ENCODE measurements around the gene UBE2F. TPM values are rescaled to one million over a fixed set of nuclear protein-coding genes. Genes with fewer than 3 reads are reported as not detected.
"Not testable (repeated sequence)": the region's sequence is repeated elsewhere in the genome, so short reads cannot be mapped to it uniquely, and the experiment has no call there.

UBE2F gene
- total and polyA plus RNA-seq, 2 of the 4 experiments (the other 2 are of a cell fraction): 44.6 to 59.8 TPM

DNA sequence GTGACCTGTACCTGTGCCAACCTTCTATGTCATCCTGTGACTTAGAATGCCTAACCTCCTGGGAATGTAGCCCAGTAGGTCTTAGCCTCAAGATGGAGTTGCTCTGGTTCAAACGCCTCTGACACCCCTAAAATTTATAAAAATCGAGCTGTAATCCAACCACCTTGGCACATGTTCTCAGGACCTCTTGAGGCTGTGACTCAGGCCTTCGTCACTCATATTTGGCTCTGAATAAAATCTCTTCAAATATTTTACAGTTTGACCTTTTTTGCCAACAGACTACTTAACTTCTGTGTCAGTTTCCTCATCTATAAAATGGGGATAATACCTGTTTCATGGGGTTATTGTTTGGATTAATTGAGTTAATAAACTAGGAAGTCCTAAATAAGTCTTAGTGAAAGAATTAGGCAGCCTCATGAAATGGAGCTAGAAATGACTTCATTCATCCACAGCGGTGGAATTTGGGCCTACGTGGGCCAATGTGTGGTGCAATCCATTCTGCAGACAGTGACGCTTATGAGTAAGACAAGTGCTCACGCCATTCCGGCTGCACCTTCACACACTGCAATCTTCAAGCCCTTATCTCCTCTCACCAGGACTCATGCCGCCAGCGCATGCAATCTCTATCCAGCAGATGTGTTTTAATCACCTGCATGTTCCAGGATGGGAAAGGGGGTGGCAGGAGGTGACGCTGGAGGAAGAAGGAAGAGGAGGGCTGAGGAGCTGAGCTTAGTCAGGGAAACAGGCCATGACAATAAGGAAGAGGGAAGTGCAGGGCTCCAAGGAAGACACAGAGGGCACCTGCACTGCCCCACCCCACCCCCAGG is 2.0 kb upstream of the UBE2F start:
- no peak overlapping the region for H4K8ac ChIP-seq (ENCODE audit: low read depth in 2 of 2, low read length in 2 of 2)
- no peak overlapping the region for H2BK120ac ChIP-seq (ENCODE audit: low read depth, low read length)
- no peak for ATAC-seq (ENCODE audit: low read depth)
- peak; percentile 88 for TF ChIP-seq CEBPB (IDR thresholded peaks at IDR 0.05; ENCODE audit: low read depth, low read length)
- no peak for TF ChIP-seq MAFK (IDR thresholded peaks at IDR 0.05; ENCODE audit: low read depth, low read length)
- H2BK20ac ChIP-seq (ENCODE audit: low read depth, low read length): no peak overlapping the region
- no peak overlapping the region for H3K4ac ChIP-seq (ENCODE audit: low read depth, low read length)
- no peak overlapping the region for H3K23ac ChIP-seq (ENCODE audit: low read depth, low read length)
- H3K4me1 ChIP-seq (ENCODE audit: control insufficient read depth, insufficient read depth, low read length): peaks cover 6% of the 10 kb centered on the region
- H3K36me3 ChIP-seq (ENCODE audit: control insufficient read depth, insufficient read depth, low read length): no peaks in the 10 kb centered on the region
- no peak overlapping the region for H3K56ac ChIP-seq (ENCODE audit: extremely low read depth, insufficient read depth, low read length)
- peak overlapping the region; percentile 69; the same call in 1 of the 2 replicates for H2AK5ac ChIP-seq (ENCODE audit: low read depth, low read length)
- peaks cover 24% of the 10 kb centered on the region for H4K20me1 ChIP-seq (ENCODE audit: insufficient read depth, low read length)
- 76% methylated on average over 4 of the region's 11 CpGs; no CpG with 5 or more reads in 1 of the 2 experiments for WGBS, 2 experiments (ENCODE audit: extremely low coverage in 2 of 2, insufficient read length in 1 of 2)
- H3K4me2 ChIP-seq (ENCODE audit: low read depth, low read length): no peak overlapping the region
- no peak overlapping the region for H3K14ac ChIP-seq (replicated peaks; ENCODE audit: low read depth, low read length)
- dilution Hi-C loops (cut with HindIII; ENCODE audit: low sequenced_read_pairs, unreplicated experiment) (no loop called here), intact Hi-C loops (cut with micrococcal nuclease) (loop anchor here (5.0 kb wide), 1 partner anchor 98 kb away; the partner anchor contains the start of gene SCLY), in situ Hi-C loops (cut with MboI; ENCODE audit: low sequenced_read_pairs) (no loop called here)
- no peak overlapping the region for H3K4me3 ChIP-seq (ENCODE audit: insufficient read depth, low read depth, low read length)
- peaks cover 8 to 25% of the 10 kb centered on the region in 2 experiments for H3K79me1 ChIP-seq (ENCODE audit: low read depth in 1 of 2, low read length in 2 of 2)
- ChIA-PET CTCF (no interaction called here), POLR2A (ENCODE audit: unreplicated experiment) (no interaction called here)
- no peak overlapping the region for H3K27ac ChIP-seq (ENCODE audit: insufficient read depth, low read length)
- H3K9me1 ChIP-seq (ENCODE audit: insufficient read depth, low read length): peaks cover 22% of the 10 kb centered on the region
- peaks cover 17% of the 10 kb centered on the region for H3K9me3 ChIP-seq (ENCODE audit: control insufficient read depth, insufficient read depth, low read length)
- no peak overlapping the region for H3K9ac ChIP-seq (ENCODE audit: low read depth, low read length)
- BruUV-seq (replicated peaks): no TSS peak
- H2BK5ac ChIP-seq (ENCODE audit: low read depth, low read length, poor library complexity, severe bottlenecking): no peak overlapping the region
- DNase-seq: peak; percentile 86
- no peaks in the 10 kb centered on the region for H3K27me3 ChIP-seq (ENCODE audit: control insufficient read depth, insufficient read depth, low read length)
- H4K5ac ChIP-seq (ENCODE audit: low read depth, low read length): no peak overlapping the region
- no peak overlapping the region for H4K91ac ChIP-seq (ENCODE audit: insufficient read depth, low read depth, low read length)
- H2BK15ac ChIP-seq (ENCODE audit: low read depth, low read length): no peak overlapping the region
- no peak overlapping the region for H3K18ac ChIP-seq (ENCODE audit: low read depth, low read length)
- H2AK9ac ChIP-seq (replicated peaks; ENCODE audit: low read depth, low read length, poor library complexity): peak overlapping the region; percentile 87
- H2AFZ ChIP-seq (replicated peaks; ENCODE audit: low read length, poor library complexity): peak overlapping the region; percentile 1

DNA sequence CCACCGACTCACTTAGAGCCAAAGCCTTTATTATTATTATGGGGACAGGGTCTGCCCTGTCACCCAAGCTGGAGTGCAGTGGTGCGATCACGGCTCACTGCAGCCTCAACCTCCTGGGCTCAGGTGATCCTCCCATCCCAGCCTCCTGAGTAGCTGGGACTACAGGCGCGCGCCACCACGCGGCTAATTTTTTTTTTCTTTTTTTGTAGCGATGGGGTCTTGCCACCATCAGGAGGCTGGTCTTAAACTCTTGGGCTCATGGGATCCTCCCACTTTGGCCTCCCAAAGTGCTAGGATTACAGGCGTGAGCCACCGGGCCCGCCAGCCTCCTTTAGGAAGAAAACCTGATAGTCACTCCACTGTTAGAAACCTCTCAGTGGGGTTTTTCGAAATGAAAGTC is 970 bp upstream of the UBE2F start:
- 91% methylated on average over 6 of the region's 13 CpGs; no CpG with 5 or more reads in 1 of the 2 experiments for WGBS, 2 experiments (ENCODE audit: extremely low coverage in 2 of 2, insufficient read length in 1 of 2)
- Histone ChIP-seq H4K20me1 (ENCODE audit: insufficient read depth, low read length) (peaks cover 35% of the 10 kb centered on the region), H3K9me1 (ENCODE audit: insufficient read depth, low read length) (peaks cover 28% of the 10 kb centered on the region), H3K9me3 (ENCODE audit: control insufficient read depth, insufficient read depth, low read length) (peaks cover 17% of the 10 kb centered on the region), H4K8ac (ENCODE audit: low read depth in 2 of 2, low read length in 2 of 2) (peak overlapping the region; percentile 6 to 56; a peak in 2 of 4 replicates), H3K79me1 (ENCODE audit: low read depth in 1 of 2, low read length in 2 of 2) (peaks cover 13 to 35% of the 10 kb centered on the region in 2 experiments), H3K4me2 (ENCODE audit: low read depth, low read length) (peak overlapping the region; percentile 73; the same call in 1 of the 2 replicates), H2AFZ (replicated peaks; ENCODE audit: low read length, poor library complexity) (peak overlapping the region; percentile 99)
- H3K27me3 ChIP-seq (ENCODE audit: control insufficient read depth, insufficient read depth, low read length); H3K4ac ChIP-seq (ENCODE audit: low read depth, low read length); H3K23ac ChIP-seq (ENCODE audit: low read depth, low read length); H3K4me1 ChIP-seq (ENCODE audit: control insufficient read depth, insufficient read depth, low read length); H3K56ac ChIP-seq (ENCODE audit: extremely low read depth, insufficient read depth, low read length); H3K14ac ChIP-seq (replicated peaks; ENCODE audit: low read depth, low read length); H3K36me3 ChIP-seq (ENCODE audit: control insufficient read depth, insufficient read depth, low read length); H4K5ac ChIP-seq (ENCODE audit: low read depth, low read length); H2BK15ac ChIP-seq (ENCODE audit: low read depth, low read length); dilution Hi-C loops (cut with HindIII; ENCODE audit: low sequenced_read_pairs, unreplicated experiment); DNase-seq; CTCF ChIA-PET; ATAC-seq (ENCODE audit: low read depth); H3K4me3 ChIP-seq (ENCODE audit: insufficient read depth, low read depth, low read length); H3K27ac ChIP-seq (ENCODE audit: insufficient read depth, low read length); H3K18ac ChIP-seq (ENCODE audit: low read depth, low read length); H3K9ac ChIP-seq (ENCODE audit: low read depth, low read length); POLR2A ChIA-PET (ENCODE audit: unreplicated experiment); in situ Hi-C loops (cut with MboI; ENCODE audit: low sequenced_read_pairs); H2BK5ac ChIP-seq (ENCODE audit: low read depth, low read length, poor library complexity, severe bottlenecking); H4K91ac ChIP-seq (ENCODE audit: insufficient read depth, low read depth, low read length); H2BK20ac ChIP-seq (ENCODE audit: low read depth, low read length); H2AK9ac ChIP-seq (replicated peaks; ENCODE audit: low read depth, low read length, poor library complexity); H2BK120ac ChIP-seq (ENCODE audit: low read depth, low read length); BruUV-seq (replicated peaks); H2AK5ac ChIP-seq (ENCODE audit: low read depth, low read length): not testable (repeated sequence)
- intact Hi-C loops (cut with micrococcal nuclease): loop anchor here (2.0 to 5.0 kb wide), 2 partner anchors 96 to 107 kb away; partner anchors contain the start of genes RAMP1 and SCLY
